Loucy (cell line): ENCODE results near the gene DMXL2.

Source experiments
- H2AFZ ChIP-seq: fragments of 200-600 bp; sonication (generic); 2 replicates; pipeline ENCODE4 v1.6.0; 2016; ENCODE audit warnings: antibody characterized with exemption, mild to moderate bottlenecking, low read length, moderate library complexity
- H3F3A ChIP-seq: fragments of 200-600 bp; 2 replicates; pipeline ENCODE4 v1.6.0; 2016; ENCODE audit warnings: antibody characterized with exemption, low read depth, mild to moderate bottlenecking
- H3K27me3 ChIP-seq: fragments of 200-600 bp; sonication (generic); 2 replicates; pipeline ENCODE4 v1.6.1; 2014; ENCODE audit warnings: low read length, mild to moderate bottlenecking; ENCODE audit not compliant: insufficient read depth, poor library complexity, severe bottlenecking
- H3K36me3 ChIP-seq: fragments of 200-600 bp; sonication (generic); 2 replicates; pipeline ENCODE4 v1.6.1; 2016; ENCODE audit warnings: low read length; ENCODE audit not compliant: insufficient read depth
- H3K4me1 ChIP-seq: fragments of 200-600 bp; sonication (generic); 2 replicates; pipeline ENCODE4 v1.5.1; 2014; ENCODE audit warnings: low read length, mild to moderate bottlenecking; ENCODE audit not compliant: insufficient read depth, poor library complexity, severe bottlenecking
- H3K4me2 ChIP-seq: fragments of 200-600 bp; sonication (generic); 2 replicates; pipeline ENCODE4 v1.6.0; 2014; ENCODE audit warnings: antibody characterized with exemption, low read length, low read depth, mild to moderate bottlenecking; ENCODE audit not compliant: poor library complexity, severe bottlenecking
- H3K4me3 ChIP-seq: fragments of 200-600 bp; sonication (generic); 2 replicates; pipeline ENCODE4 v1.5.1; 2014; ENCODE audit warnings: low read length, mild to moderate bottlenecking, mixed read lengths; ENCODE audit not compliant: poor library complexity, severe bottlenecking
- H3K79me2 ChIP-seq: fragments of 200-600 bp; sonication (generic); 2 replicates; pipeline ENCODE4 v1.6.1; 2014; ENCODE audit warnings: low read length; ENCODE audit not compliant: insufficient read depth
- H3K9ac ChIP-seq: fragments of 200-600 bp; sonication (generic); 2 replicates; pipeline ENCODE4 v1.6.0; 2014; ENCODE audit warnings: mild to moderate bottlenecking, low read depth, low read length, moderate library complexity; ENCODE audit not compliant: poor library complexity, severe bottlenecking
- H3K9me2 ChIP-seq: fragments of 200-600 bp; sonication (generic); replicated peaks from 2 replicates; pipeline ENCODE4 v1.6.1; 2016; ENCODE audit warnings: low read depth, low read length, mixed read lengths
- H3K9me3 ChIP-seq: fragments of 200-600 bp; sonication (generic); 2 replicates; pipeline ENCODE4 v1.6.1; 2014; ENCODE audit warnings: mild to moderate bottlenecking, antibody characterized with exemption, low read length, low read depth; ENCODE audit not compliant: insufficient read depth
- H4K20me1 ChIP-seq: fragments of 200-600 bp; sonication (generic); 2 replicates; pipeline ENCODE4 v1.6.0; 2014; ENCODE audit warnings: antibody characterized with exemption, low read length, mild to moderate bottlenecking; ENCODE audit not compliant: insufficient read depth, poor library complexity, severe bottlenecking
- CTCF ChIP-seq: fragments of 200-600 bp; sonication (generic); conservative IDR thresholded peaks from 2 replicates; pipeline ENCODE4 v1.5.1; 2014; ENCODE audit warnings: mild to moderate bottlenecking, antibody characterized with exemption, low read length
- EZH2phosphoT487 ChIP-seq: fragments of 200-600 bp; IDR thresholded peaks from 2 replicates; pipeline ENCODE4 v1.6.1; 2018; ENCODE audit warnings: antibody characterized with exemption, mild to moderate bottlenecking, moderate library complexity, borderline replicate concordance

DMXL2 gene

GRCh38 chr15:51493892-51494291 lies 128.7 kb downstream of the DMXL2 start:
- Histone ChIP-seq H3K9me2 (no peaks in the 10 kb centered on the region), H3K4me3 (no peak overlapping the region), H3K27me3 (no peaks in the 10 kb centered on the region), H3K4me1 (peaks cover 25% of the 10 kb centered on the region), H3K9me3 (no peaks in the 10 kb centered on the region), H2AFZ (no peak overlapping the region), H3F3A (no peaks in the 10 kb centered on the region), H4K20me1 (no peaks in the 10 kb centered on the region), H3K9ac (no peak overlapping the region), H3K4me2 (peak overlapping the region; percentile 67), H3K79me2 (no peaks in the 10 kb centered on the region), H3K36me3 (no peaks in the 10 kb centered on the region)
- TF ChIP-seq EZH2phosphoT487 (no peak), CTCF (no peak)

GRCh38 chr15:51492528-51492927 lies 130.0 kb downstream of the DMXL2 start:
- TF ChIP-seq CTCF (no peak), EZH2phosphoT487 (no peak)
- H3K27me3 ChIP-seq = no peaks in the 10 kb centered on the region

GRCh38 chr15:51491941-51492340 lies 130.6 kb downstream of the DMXL2 start:
- Histone ChIP-seq H3K9me3 (no peaks in the 10 kb centered on the region), H3K27me3 (no peaks in the 10 kb centered on the region), H4K20me1 (no peaks in the 10 kb centered on the region), H2AFZ (no peak overlapping the region), H3K79me2 (no peaks in the 10 kb centered on the region), H3K4me2 (no peak overlapping the region), H3K4me3 (no peak overlapping the region), H3K36me3 (peaks cover 5% of the 10 kb centered on the region; the same call in 1 of the 2 replicates), H3F3A (no peaks in the 10 kb centered on the region), H3K9ac (no peak overlapping the region), H3K9me2 (no peaks in the 10 kb centered on the region), H3K4me1 (peaks cover 25% of the 10 kb centered on the region)
- TF ChIP-seq CTCF (no peak), EZH2phosphoT487 (no peak)

More at GRCh38 chr15:51492528-51492927, 130.0 kb downstream of the DMXL2 start:
- H3K9me3 ChIP-seq = no peaks in the 10 kb centered on the region
- H3K36me3 ChIP-seq = peaks cover 4% of the 10 kb centered on the region; the same call in 1 of the 2 replicates
- no peaks in the 10 kb centered on the region for H3F3A ChIP-seq
- no peak overlapping the region for H3K4me3 ChIP-seq
- no peak overlapping the region for H2AFZ ChIP-seq
- peaks cover 25% of the 10 kb centered on the region for H3K4me1 ChIP-seq
- no peaks in the 10 kb centered on the region for H3K79me2 ChIP-seq
- H3K9ac ChIP-seq = no peak overlapping the region
- no peaks in the 10 kb centered on the region for H3K9me2 ChIP-seq
- no peaks in the 10 kb centered on the region for H4K20me1 ChIP-seq
- H3K4me2 ChIP-seq = no peak overlapping the region
